GM23338 (cell line): ENCODE data around the gene CCDC127. TPM values are rescaled to one million over a fixed set of nuclear protein-coding genes. Genes with fewer than 3 reads are reported as not detected.
"Not testable (repeated sequence)": the region's sequence is repeated elsewhere in the genome, so short reads cannot be mapped to it uniquely, and the experiment has no call there.

Experiments
- ATAC-seq: fragments of 200-7000 bp; cut with Tn5 transposase; 3 replicates; pipeline ENCODE4 v1.9.1; 2020
- DNase-seq: peaks from one replicate; pipeline ENCODE4 v3.0.0-alpha.2; 2015; ENCODE audit warnings: low spot score
- H2AFZ ChIP-seq: fragments of 200-600 bp; sonication (generic); 2 replicates; pipeline ENCODE4 v1.8.0; 2016; ENCODE audit warnings: antibody characterized with exemption, mild to moderate bottlenecking, moderate library complexity
- H3F3A ChIP-seq: fragments of 200-600 bp; sonication (generic); replicated peaks from 2 replicates; pipeline ENCODE4 v1.8.0; 2017; ENCODE audit warnings: antibody characterized with exemption, mixed run types, low read depth
- H3K27ac ChIP-seq: fragments of 200-600 bp; sonication (generic); 2 replicates; pipeline ENCODE4 v1.6.1; 2016; ENCODE audit warnings: low read depth
- H3K27me3 ChIP-seq: fragments of 200-600 bp; sonication (generic); 2 replicates; pipeline ENCODE4 v1.8.0; 2016; ENCODE audit warnings: mild to moderate bottlenecking, mixed run types, moderate library complexity; ENCODE audit not compliant: insufficient read depth
- H3K36me3 ChIP-seq: fragments of 200-600 bp; sonication (generic); 2 replicates; pipeline ENCODE4 v1.8.0; 2016; ENCODE audit warnings: mild to moderate bottlenecking; ENCODE audit not compliant: insufficient read depth
- H3K4me1 ChIP-seq: fragments of 200-600 bp; sonication (generic); 2 replicates; pipeline ENCODE4 v1.8.0; 2016; ENCODE audit warnings: mild to moderate bottlenecking, moderate library complexity; ENCODE audit not compliant: insufficient read depth
- H3K4me2 ChIP-seq: fragments of 200-600 bp; sonication (generic); 2 replicates; pipeline ENCODE4 v1.7.1; 2017; ENCODE audit warnings: mixed run types
- H3K4me3 ChIP-seq: fragments of 200-600 bp; sonication (generic); 2 replicates; pipeline ENCODE4 v1.6.1; 2016; ENCODE audit warnings: mixed run types
- H3K79me2 ChIP-seq: fragments of 200-600 bp; sonication (generic); replicated peaks from 2 replicates; pipeline ENCODE4 v1.8.0; 2017; ENCODE audit warnings: mild to moderate bottlenecking; ENCODE audit not compliant: insufficient read depth
- H3K9me2 ChIP-seq: fragments of 200-600 bp; sonication (generic); 2 replicates; pipeline ENCODE4 v1.8.0; 2017; ENCODE audit not compliant: insufficient read depth
- H4K20me1 ChIP-seq: fragments of 200-600 bp; sonication (generic); replicated peaks from 2 replicates; pipeline ENCODE4 v1.8.0; 2017; ENCODE audit warnings: mild to moderate bottlenecking; ENCODE audit not compliant: insufficient read depth
- H3K27ac Mint-ChIP-seq: 2 replicates; pipeline ENCODE4 v1.8.0; 2020; ENCODE audit warnings: inconsistent platforms, mild to moderate bottlenecking, moderate library complexity, mixed read lengths
- H3K27me3 Mint-ChIP-seq: 3 replicates; pipeline ENCODE4 v1.8.0; 2022; ENCODE audit warnings: low read depth, mild to moderate bottlenecking, moderate library complexity, mixed read lengths, inconsistent platforms; ENCODE audit not compliant: insufficient read depth, poor library complexity
- H3K36me3 Mint-ChIP-seq: 3 replicates; pipeline ENCODE4 v1.8.0; 2021; ENCODE audit warnings: low read depth, mild to moderate bottlenecking, inconsistent platforms, moderate library complexity, mixed read lengths
- H3K4me1 Mint-ChIP-seq: 3 replicates; pipeline ENCODE4 v1.8.0; 2020; ENCODE audit warnings: mild to moderate bottlenecking, inconsistent platforms, mixed read lengths
- H3K4me3 Mint-ChIP-seq: 3 replicates; pipeline ENCODE4 v1.8.0; 2021; ENCODE audit warnings: moderate library complexity, mild to moderate bottlenecking, inconsistent platforms, mixed read lengths
- H3K9me3 Mint-ChIP-seq: 3 replicates; pipeline ENCODE4 v1.8.0; 2020; ENCODE audit warnings: moderate library complexity, mild to moderate bottlenecking, inconsistent platforms, mixed read lengths
- ZNF114 ChIP-seq: fragments of 250-450 bp; sonication (Bioruptor Pico); IDR thresholded peaks from 2 replicates; pipeline ENCODE4 v1.5.0; 2020; ENCODE audit warnings: mild to moderate bottlenecking, moderate library complexity
- ZNF462 ChIP-seq: fragments of 250-450 bp; sonication (Bioruptor Pico); IDR thresholded peaks from 2 replicates; pipeline ENCODE4 v1.5.0; 2020; ENCODE audit warnings: mild to moderate bottlenecking, moderate library complexity
- polyA plus RNA-seq: library from polyadenylated mRNA; unstranded; fragments of >200 nt; fragmentation: Nextera tagmentation; extraction: Ambion mirVana; gene quantifications from 2 replicates; pipeline ENCODE4 v1.2.1, GENCODE V29; 2016
- total RNA-seq: library from RNA; depleted of rRNA; stranded (reverse); fragments of >200 nt; shearing (Covaris generic); gene quantifications from 2 replicates; pipeline ENCODE4 v1.2.3, GENCODE V29; 2014

The CCDC127 gene
- total and polyA plus RNA-seq, 2 experiments from 2014 or later: 6.0 to 7.2 TPM

GRCh38 chr5:252546-252945 lies 34.6 kb upstream of the CCDC127 start (continued):
- no peak for TF ChIP-seq ZNF462
- no peak for TF ChIP-seq ZNF114 (CRISPR knock-in tag)

GRCh38 chr5:251975-252374 lies 34.0 kb upstream of the CCDC127 start:
- peaks cover 26% of the 10 kb centered on the region for H3K9me3 Mint-ChIP-seq
- not testable (repeated sequence) for H3F3A ChIP-seq, H3K79me2 ChIP-seq, H3K4me1 Mint-ChIP-seq, ATAC-seq, H4K20me1 ChIP-seq, H3K4me3 Mint-ChIP-seq, H3K9me2 ChIP-seq, H3K27me3 ChIP-seq, H3K27ac ChIP-seq, DNase-seq, H3K4me2 ChIP-seq, H3K4me3 ChIP-seq, H3K4me1 ChIP-seq, H2AFZ ChIP-seq, H3K27me3 Mint-ChIP-seq, H3K27ac Mint-ChIP-seq
- peaks cover 15% of the 10 kb centered on the region for H3K36me3 ChIP-seq
- peaks cover 73% of the 10 kb centered on the region for H3K36me3 Mint-ChIP-seq

GRCh38 chr5:251538-251937 lies 33.6 kb upstream of the CCDC127 start:
- Mint-ChIP-seq H3K9me3 (peaks cover 23% of the 10 kb centered on the region), H3K36me3 (peaks cover 73% of the 10 kb centered on the region)
- H3K4me2 ChIP-seq, H3K4me3 ChIP-seq, H2AFZ ChIP-seq, ATAC-seq, H3K9me2 ChIP-seq, H3K27ac Mint-ChIP-seq, H3K27ac ChIP-seq, H3F3A ChIP-seq, H3K4me3 Mint-ChIP-seq, H3K79me2 ChIP-seq, H3K27me3 Mint-ChIP-seq, H4K20me1 ChIP-seq, H3K4me1 ChIP-seq, H3K27me3 ChIP-seq, H3K4me1 Mint-ChIP-seq, DNase-seq: not testable (repeated sequence)
- H3K36me3 ChIP-seq: peaks cover 17% of the 10 kb centered on the region

- H3K36me3 ChIP-seq: peaks cover 17% of the 10 kb centered on the region
- not testable (repeated sequence) for DNase-seq, H3K27me3 Mint-ChIP-seq, H2AFZ ChIP-seq, H3K9me2 ChIP-seq, H3K4me1 Mint-ChIP-seq, H3K4me1 ChIP-seq, H3K4me3 ChIP-seq, H3K79me2 ChIP-seq, H3K4me3 Mint-ChIP-seq, ATAC-seq, H4K20me1 ChIP-seq, H3F3A ChIP-seq, H3K27ac Mint-ChIP-seq, H3K27ac ChIP-seq, H3K27me3 ChIP-seq, H3K4me2 ChIP-seq
- Mint-ChIP-seq H3K9me3 (peaks cover 21% of the 10 kb centered on the region), H3K36me3 (peaks cover 73% of the 10 kb centered on the region)
Measured at GRCh38 chr5:251016-251415, 33.1 kb upstream of the CCDC127 start.

GRCh38 chr5:250396-250795 lies 32.4 kb upstream of the CCDC127 start:
- not testable (repeated sequence) for ATAC-seq, H3F3A ChIP-seq, H3K9me2 ChIP-seq, H3K79me2 ChIP-seq, H3K4me1 Mint-ChIP-seq, H3K4me3 ChIP-seq, H3K27me3 Mint-ChIP-seq, DNase-seq, H3K27ac ChIP-seq, H3K27me3 ChIP-seq, H3K4me3 Mint-ChIP-seq, H3K27ac Mint-ChIP-seq, H3K4me2 ChIP-seq, H3K4me1 ChIP-seq, H2AFZ ChIP-seq, H4K20me1 ChIP-seq
- peaks cover 21% of the 10 kb centered on the region for H3K9me3 Mint-ChIP-seq
- peaks cover 73% of the 10 kb centered on the region for H3K36me3 Mint-ChIP-seq
- peaks cover 17% of the 10 kb centered on the region for H3K36me3 ChIP-seq
